ENCODE measurements around the gene TIMP3. TPM values are rescaled to one million over a fixed set of nuclear protein-coding genes. Genes with fewer than 3 reads are reported as not detected.

TIMP3 gene
- total and polyA plus RNA-seq, 2 donors (not counting 1 experiment from before 2014, with no cell fraction given) = not detected

GRCh38 chr22:32896891-32897290 is 95.4 kb downstream of the TIMP3 start:
- no peaks in the 10 kb centered on the region for H3K9me3 Mint-ChIP-seq (ENCODE audit: insufficient read depth)
- intact Hi-C loops (cut with micrococcal nuclease) = no loop called here

GRCh38 chr22:32897400-32897799 is 95.9 kb downstream of the TIMP3 start:
- POLR2A ChIA-PET = no interaction called here
- no peaks in the 10 kb centered on the region for H3K4me1 Mint-ChIP-seq
- ATAC-seq (ENCODE audit: low read depth) = no peak

More at GRCh38 chr22:32896891-32897290, 95.4 kb downstream of the TIMP3 start:
- H3K27ac Mint-ChIP-seq = no peak overlapping the region
- H3K4me3 Mint-ChIP-seq = no peak overlapping the region
- Histone ChIP-seq H3K4me2 (replicated peaks; ENCODE audit: low read depth, low read length, poor library complexity, severe bottlenecking) (no peak overlapping the region), H3K27me3 (replicated peaks in 1 of 4; ENCODE audit: control extremely low read depth in 1 of 4, control insufficient read depth in 3 of 4, insufficient read depth in 4 of 4, low read length in 3 of 4) (no peaks in the 10 kb centered on the region), H3K79me2 (ENCODE audit: control insufficient read depth, insufficient read depth, low read length) (no peaks in the 10 kb centered on the region), H3K27ac (ENCODE audit: low read length in 2 of 2) (no peak overlapping the region), H4K20me1 (ENCODE audit: control insufficient read depth, insufficient read depth, low read length, poor library complexity, severe bottlenecking) (no peaks in the 10 kb centered on the region), H3K4me1 (ENCODE audit: control insufficient read depth in 2 of 2, insufficient read depth in 2 of 2, low read length in 2 of 2) (no peaks in the 10 kb centered on the region), H3K36me3 (replicated peaks in 1 of 2; ENCODE audit: control extremely low read depth in 1 of 2, control insufficient read depth in 1 of 2, extremely low read depth in 1 of 2, insufficient read depth in 2 of 2, low read length in 1 of 2) (no peaks in the 10 kb centered on the region), H2AFZ (ENCODE audit: insufficient read depth, low read depth, low read length, poor library complexity, severe bottlenecking) (no peak overlapping the region), H3K9me3 (ENCODE audit: control extremely low read depth in 1 of 3, control insufficient read depth in 2 of 3, insufficient read depth in 1 of 3, low read length in 2 of 3) (no peaks in the 10 kb centered on the region), H3K4me3 (ENCODE audit: control extremely low read depth in 1 of 5, extremely low read depth in 1 of 5, insufficient read depth in 1 of 5, low read depth in 2 of 5, low read length in 4 of 5) (no peak overlapping the region), H3K9ac (ENCODE audit: low read length) (no peak overlapping the region)
- TF ChIP-seq EZH2 (IDR thresholded peaks at IDR 0.05; ENCODE audit: borderline replicate concordance, insufficient read depth, low read depth, low read length, poor library complexity, severe bottlenecking) (no peak), CTCF (IDR thresholded peaks at IDR 0.05) (no peak)
- H3K27me3 Mint-ChIP-seq = peaks cover 14% of the 10 kb centered on the region
- WGBS (ENCODE audit: insufficient coverage) = 88% methylated on average over 6 of the region's 7 CpGs
- DNase-seq (no peak), ATAC-seq (ENCODE audit: low read depth) (no peak)
- no peaks in the 10 kb centered on the region for H3K4me1 Mint-ChIP-seq
- CTCF ChIA-PET = no interaction called here
- POLR2A ChIA-PET = no interaction called here

More at GRCh38 chr22:32897400-32897799, 95.9 kb downstream of the TIMP3 start:
- TF ChIP-seq CTCF (IDR thresholded peaks at IDR 0.05) (no peak), EZH2 (IDR thresholded peaks at IDR 0.05; ENCODE audit: borderline replicate concordance, insufficient read depth, low read depth, low read length, poor library complexity, severe bottlenecking) (no peak)
- no peak for DNase-seq
- H3K4me3 ChIP-seq (ENCODE audit: control extremely low read depth in 1 of 5, extremely low read depth in 1 of 5, insufficient read depth in 1 of 5, low read depth in 2 of 5, low read length in 4 of 5) = no peak overlapping the region
- no peak overlapping the region for H3K27ac ChIP-seq (ENCODE audit: low read length in 2 of 2)
- H4K20me1 ChIP-seq (ENCODE audit: control insufficient read depth, insufficient read depth, low read length, poor library complexity, severe bottlenecking) = no peaks in the 10 kb centered on the region
- intact Hi-C loops (cut with micrococcal nuclease) = no loop called here
- no peaks in the 10 kb centered on the region for H3K9me3 ChIP-seq (ENCODE audit: control extremely low read depth in 1 of 3, control insufficient read depth in 2 of 3, insufficient read depth in 1 of 3, low read length in 2 of 3)
- Mint-ChIP-seq H3K9me3 (ENCODE audit: insufficient read depth) (no peaks in the 10 kb centered on the region), H3K27ac (no peak overlapping the region), H3K27me3 (peaks cover 11% of the 10 kb centered on the region), H3K4me3 (no peak overlapping the region)
- H2AFZ ChIP-seq (ENCODE audit: insufficient read depth, low read depth, low read length, poor library complexity, severe bottlenecking) = no peak overlapping the region
- CTCF ChIA-PET = no interaction called here
- WGBS (ENCODE audit: insufficient coverage) = 100% methylated on average over 1 of the region's 5 CpGs
- H3K27me3 ChIP-seq (replicated peaks in 1 of 4; ENCODE audit: control extremely low read depth in 1 of 4, control insufficient read depth in 3 of 4, insufficient read depth in 4 of 4, low read length in 3 of 4) = no peaks in the 10 kb centered on the region
- no peaks in the 10 kb centered on the region for H3K36me3 ChIP-seq (replicated peaks in 1 of 2; ENCODE audit: control extremely low read depth in 1 of 2, control insufficient read depth in 1 of 2, extremely low read depth in 1 of 2, insufficient read depth in 2 of 2, low read length in 1 of 2)
- H3K79me2 ChIP-seq (ENCODE audit: control insufficient read depth, insufficient read depth, low read length) = no peaks in the 10 kb centered on the region
- H3K9ac ChIP-seq (ENCODE audit: low read length) = no peak overlapping the region
- H3K4me1 ChIP-seq (ENCODE audit: control insufficient read depth in 2 of 2, insufficient read depth in 2 of 2, low read length in 2 of 2) = no peaks in the 10 kb centered on the region
- no peak overlapping the region for H3K4me2 ChIP-seq (replicated peaks; ENCODE audit: low read depth, low read length, poor library complexity, severe bottlenecking)

All from B cell (primary cell).